Glomerular visceral epithelial cell (primary cell): ENCODE results near the gene SKIL.

Source experiments
- DNase-seq: peaks from one replicate; pipeline ENCODE4 v3.0.0-alpha.2; 2016; ENCODE audit errors: extremely low spot score

The SKIL gene

GRCh38 chr3:170346481-170347392 lies 10.8 kb upstream of the SKIL start:
- DNase-seq, result peak; percentile 43

- no peak for DNase-seq
These were observed 6.8 kb upstream of the SKIL start for GRCh38 chr3:170350515-170351413.

- no peak for DNase-seq
These were observed 4.6 kb upstream of the SKIL start for GRCh38 chr3:170352936-170353335.

GRCh38 chr3:170353485-170353884 lies 4.0 kb upstream of the SKIL start:
- DNase-seq, result no peak

DNA sequence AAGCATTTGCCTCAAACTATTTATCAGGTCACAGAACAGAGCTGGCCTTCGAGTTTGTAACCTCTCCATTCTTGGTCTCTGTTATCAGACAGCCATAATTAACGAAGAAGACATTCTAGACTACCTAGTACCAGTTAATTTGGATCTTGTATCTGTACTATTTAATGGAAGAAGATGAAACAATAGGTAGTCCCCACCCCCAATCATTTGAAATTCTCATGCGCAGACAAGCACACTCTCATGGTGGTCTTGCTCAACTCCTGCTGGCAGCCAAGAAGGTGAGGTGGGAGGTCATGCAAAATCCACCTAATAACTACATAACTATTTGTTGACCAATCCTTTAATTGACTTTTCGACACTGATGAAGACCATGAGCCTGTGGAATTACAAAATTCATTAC lies 2.8 kb upstream of the SKIL start:
- DNase-seq, result no peak

GRCh38 chr3:170355738-170356595 lies 1.5 kb upstream of the SKIL start:
- DNase-seq, result peak; percentile 66

DNA sequence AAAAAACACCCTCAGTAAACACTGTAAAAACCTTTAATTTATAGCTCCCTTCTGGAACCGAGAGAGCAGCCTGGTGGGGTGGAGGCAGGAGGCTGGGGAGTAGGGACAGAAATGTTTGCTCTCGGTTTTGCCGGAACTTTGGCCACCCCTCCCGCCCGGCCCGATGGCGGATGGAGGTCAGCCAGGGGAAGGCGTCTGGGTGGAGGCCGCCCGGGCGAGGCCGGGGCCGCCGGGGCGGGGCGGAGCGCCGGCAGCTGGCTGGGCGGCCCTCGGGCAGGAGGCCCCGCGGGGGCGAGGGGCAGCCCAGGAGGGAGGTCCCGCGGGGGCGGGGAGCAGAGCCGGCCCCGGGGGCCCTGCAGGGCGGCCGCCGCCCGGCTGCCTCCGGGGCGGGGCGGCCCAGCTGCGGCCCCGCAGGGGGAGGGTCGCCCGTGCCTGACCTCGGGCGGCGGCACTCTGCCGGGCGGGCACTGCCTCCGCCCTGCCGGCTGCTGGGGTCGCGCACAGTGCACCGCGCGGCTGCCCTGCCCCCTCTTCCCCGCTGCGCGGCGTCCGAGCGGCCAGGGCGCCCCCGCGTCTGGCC lies 829 bp upstream of the SKIL start:
- DNase-seq, result peak; percentile 93

DNA sequence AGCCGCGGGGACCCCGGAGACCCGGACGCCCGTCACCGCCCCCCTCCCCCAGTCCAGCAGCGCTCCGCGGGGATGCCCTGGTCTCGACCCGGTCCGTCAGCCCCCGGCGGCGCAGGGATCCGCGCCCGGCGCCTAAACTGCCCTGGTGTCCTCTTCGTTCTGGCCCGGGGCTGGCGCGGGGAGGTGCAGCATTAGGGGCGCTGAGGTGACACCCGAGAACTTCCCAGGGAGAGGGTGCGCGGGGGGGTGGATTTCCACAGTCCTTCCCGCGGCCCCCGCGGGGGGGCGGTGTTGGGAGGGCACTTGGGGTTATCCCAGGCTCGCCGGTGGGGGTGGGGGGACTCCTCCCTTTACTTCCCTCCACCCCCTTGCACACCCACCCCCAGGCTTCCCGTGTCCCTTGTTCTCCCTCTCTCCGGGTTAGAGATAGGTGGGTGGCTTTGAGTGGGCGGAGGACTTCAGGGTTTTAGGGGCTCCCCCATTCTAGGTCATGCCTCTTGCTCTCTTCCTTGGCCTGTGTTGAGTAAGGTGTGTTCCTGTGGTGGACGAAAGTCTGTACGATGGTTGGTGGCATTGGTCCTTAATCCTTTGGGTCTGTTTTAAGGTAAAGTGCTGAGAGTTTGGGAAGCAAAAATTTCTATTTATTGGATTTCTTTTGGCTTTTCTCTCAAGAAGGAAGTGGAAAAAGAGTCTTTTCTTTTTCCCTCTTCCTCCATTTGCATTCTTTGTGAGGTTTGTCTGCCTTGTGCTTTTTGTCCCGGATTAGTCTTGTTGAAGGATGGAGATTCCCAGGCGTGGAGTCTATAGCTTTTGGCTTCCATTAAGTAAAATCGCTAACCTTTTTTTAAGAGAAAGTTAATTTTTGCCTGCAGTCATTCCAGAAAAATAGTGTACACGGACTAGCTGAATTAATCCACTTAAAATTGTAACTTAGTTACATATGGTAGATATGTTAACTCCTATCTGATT lies 811 bp downstream of the SKIL start:
- peak; percentile 87 for DNase-seq

DNA sequence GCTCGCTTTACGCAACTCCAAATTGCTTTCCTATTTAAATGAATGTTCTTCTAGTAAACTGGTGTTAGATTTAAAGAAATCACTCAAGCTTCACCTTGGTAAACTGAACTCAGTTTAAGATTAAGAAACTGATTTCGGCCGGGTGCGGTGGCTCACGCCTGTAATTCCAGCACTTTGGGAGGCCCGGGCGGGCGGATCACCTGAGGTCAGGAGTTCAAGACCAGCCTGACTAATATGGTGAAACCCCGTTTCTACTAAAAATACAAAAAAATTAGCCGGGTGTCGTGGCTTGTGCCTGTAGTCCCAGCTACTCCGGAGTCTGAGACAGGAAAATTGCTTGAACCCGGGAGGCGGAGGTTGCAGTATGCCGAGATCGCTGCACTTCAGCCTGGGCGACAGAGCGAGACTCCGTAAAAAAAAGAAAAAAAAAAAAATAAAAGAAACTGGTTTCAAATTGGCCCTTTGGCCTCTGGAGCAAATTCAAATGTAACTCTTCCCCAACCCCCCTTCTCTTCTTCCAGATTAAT lies 1.7 kb downstream of the SKIL start:
- peak; percentile 20 for DNase-seq

GRCh38 chr3:170360466-170360865 lies 3.0 kb downstream of the SKIL start:
- peak; percentile 16 for DNase-seq

GRCh38 chr3:170360916-170361315 lies 3.4 kb downstream of the SKIL start:
- DNase-seq, result no peak

- DNase-seq, result no peak
These were observed 4.2 kb downstream of the SKIL start for GRCh38 chr3:170361711-170362110.

DNA sequence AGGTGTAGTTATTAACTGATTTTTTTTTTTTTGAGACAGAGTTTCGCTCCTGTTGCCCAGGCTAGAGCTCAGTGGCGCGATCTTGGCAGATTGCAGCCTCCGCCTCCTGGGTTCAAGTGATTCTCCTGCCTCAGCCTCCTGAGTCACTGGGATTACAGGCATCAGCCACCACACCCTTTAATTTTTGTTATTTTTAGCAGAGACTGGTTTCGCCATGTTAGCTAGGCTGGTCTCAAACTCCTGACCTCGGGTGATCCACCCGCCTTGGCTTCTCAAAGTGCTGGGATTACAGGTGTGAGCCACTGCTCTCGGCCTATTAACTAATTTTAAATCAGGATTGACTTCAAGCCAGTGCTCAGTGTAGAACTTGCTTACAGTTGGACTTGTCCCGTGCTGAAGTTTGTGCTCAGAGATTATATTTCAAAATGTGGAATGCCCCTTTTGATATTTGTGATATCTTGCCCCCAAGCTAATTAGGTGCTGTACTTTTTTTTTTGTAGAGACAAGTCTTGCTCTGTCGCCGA lies 6.0 kb downstream of the SKIL start:
- no peak for DNase-seq

DNA sequence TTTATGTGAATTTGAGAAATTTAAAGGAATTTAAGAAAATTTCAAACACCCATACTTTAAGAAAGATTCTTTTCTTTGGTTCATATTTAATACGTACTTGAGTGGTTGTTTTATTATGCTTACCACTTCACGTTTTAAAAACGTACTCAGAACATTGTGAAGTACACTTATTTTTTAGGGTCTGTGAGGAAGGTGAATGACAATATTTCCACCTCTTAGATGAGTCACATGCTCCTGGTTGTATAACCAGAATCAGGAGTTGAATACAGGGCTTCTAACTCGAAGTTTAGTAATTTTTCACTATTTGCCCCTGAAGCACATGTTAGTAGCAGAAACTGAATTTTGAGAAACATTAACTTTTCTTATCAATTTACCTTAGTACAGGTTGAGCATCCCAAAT lies 7.5 kb downstream of the SKIL start:
- DNase-seq, result no peak

DNA sequence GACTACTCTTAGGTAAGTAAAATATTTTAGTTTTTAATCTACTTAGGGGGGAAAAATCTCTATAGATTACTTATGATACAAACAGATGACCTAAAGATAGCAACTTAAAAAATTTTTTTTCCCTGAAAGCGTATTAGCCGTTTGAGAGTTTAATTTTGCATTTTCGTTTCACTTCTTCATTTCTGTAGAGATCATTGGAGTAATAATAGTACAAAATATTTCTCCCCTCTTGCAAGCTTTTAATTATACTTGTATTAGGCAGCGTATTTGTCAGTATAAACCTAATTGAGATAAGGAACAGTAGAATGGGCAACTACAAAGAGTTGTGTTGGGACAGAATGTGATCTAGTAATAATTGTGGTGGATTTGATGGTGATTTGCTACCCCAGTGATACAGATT lies 10.3 kb downstream of the SKIL start:
- DNase-seq, result no peak

DNA sequence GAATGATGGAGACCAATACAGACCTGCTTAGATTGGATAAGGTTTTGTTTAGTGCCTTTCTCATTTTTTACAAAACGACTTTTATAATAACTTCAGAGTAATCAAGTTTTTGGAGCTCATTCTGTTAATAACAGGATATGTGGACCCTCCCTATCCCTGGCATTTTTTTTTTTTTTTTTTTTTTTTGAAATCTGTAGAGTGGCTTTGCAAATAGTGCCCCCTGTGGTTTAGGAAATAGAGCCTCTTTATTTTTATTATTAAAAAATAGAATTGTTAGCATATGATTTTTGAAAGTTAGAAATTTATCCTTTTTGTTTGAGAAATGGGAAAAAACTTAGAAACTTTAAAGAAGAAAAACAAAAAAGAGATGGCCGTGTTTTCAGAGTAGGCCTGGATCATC lies 11.4 kb downstream of the SKIL start:
- no peak for DNase-seq

- no peak for DNase-seq
These were observed 14.8 kb downstream of the SKIL start for GRCh38 chr3:170372190-170372879.

GRCh38 chr3:170383567-170383966 lies 26.1 kb downstream of the SKIL start:
- peak; percentile 33 for DNase-seq

GRCh38 chr3:170386468-170386867 lies 29.0 kb downstream of the SKIL start:
- no peak for DNase-seq
